ENCODE measurements around the gene PCDHB3.
"Not testable (repeated sequence)": the region's sequence is repeated elsewhere in the genome, so short reads cannot be mapped to it uniquely, and the experiment has no call there.

DNA sequence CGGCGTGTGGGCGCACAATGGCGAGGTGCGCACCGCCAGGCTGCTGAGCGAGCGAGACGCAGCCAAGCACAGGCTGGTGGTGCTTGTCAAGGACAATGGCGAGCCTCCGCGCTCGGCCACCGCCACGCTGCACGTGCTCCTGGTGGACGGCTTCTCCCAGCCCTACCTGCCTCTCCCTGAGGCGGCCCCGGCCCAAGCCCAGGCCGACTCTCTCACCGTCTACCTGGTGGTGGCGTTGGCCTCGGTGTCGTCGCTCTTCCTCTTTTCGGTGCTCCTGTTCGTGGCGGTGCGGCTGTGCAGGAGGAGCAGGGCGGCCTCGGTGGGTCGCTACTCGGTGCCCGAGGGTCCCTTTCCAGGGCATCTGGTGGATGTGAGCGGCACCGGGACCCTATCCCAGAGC is 51.8 kb downstream of the PCDHB3 start:
- not testable (repeated sequence) for TF ChIP-seq POLR2AphosphoS5 (IDR thresholded peaks at IDR 0.05; ENCODE audit: low read depth, low read length); TAF1 (IDR thresholded peaks at IDR 0.05; ENCODE audit: low read depth, low read length); POLR2A (IDR thresholded peaks at IDR 0.05; ENCODE audit: low read depth, low read length); POU2F2 (IDR thresholded peaks at IDR 0.05; ENCODE audit: low read depth, low read length); SPI1 (IDR thresholded peaks at IDR 0.05; ENCODE audit: low read depth, low read length); PAX5 (IDR thresholded peaks at IDR 0.05; ENCODE audit: insufficient read depth, low read length, severe bottlenecking)
